NCI-H1694 (cell line): ENCODE data around the gene NRK.
"Not testable (repeated sequence)": the region's sequence is repeated elsewhere in the genome, so short reads cannot be mapped to it uniquely, and the experiment has no call there.

Experiments
- DNase-seq: peaks from one replicate; lab custom pipeline; 2025; lab: John Stamatoyannopoulos, UW

Gene NRK

DNA sequence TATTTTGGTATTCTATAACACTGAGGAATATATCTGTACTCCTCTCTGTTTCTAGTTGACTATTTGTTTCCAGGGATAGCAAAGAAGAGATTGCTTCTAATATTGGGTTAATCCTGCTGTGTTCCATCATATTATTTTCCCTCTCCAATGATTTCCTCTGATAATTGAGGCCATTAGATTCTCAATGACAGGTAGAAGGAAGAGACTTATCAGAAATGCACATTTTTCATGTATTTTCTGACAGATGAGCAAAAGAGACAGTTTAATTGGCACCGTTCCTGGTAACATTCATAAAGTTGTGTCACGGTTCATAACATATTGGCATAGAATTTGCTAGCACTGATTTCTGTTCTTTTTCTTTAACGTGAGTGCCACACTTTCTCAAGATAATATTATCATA lies 58.2 kb downstream of the NRK start:
- DNase-seq = no peak

DNA sequence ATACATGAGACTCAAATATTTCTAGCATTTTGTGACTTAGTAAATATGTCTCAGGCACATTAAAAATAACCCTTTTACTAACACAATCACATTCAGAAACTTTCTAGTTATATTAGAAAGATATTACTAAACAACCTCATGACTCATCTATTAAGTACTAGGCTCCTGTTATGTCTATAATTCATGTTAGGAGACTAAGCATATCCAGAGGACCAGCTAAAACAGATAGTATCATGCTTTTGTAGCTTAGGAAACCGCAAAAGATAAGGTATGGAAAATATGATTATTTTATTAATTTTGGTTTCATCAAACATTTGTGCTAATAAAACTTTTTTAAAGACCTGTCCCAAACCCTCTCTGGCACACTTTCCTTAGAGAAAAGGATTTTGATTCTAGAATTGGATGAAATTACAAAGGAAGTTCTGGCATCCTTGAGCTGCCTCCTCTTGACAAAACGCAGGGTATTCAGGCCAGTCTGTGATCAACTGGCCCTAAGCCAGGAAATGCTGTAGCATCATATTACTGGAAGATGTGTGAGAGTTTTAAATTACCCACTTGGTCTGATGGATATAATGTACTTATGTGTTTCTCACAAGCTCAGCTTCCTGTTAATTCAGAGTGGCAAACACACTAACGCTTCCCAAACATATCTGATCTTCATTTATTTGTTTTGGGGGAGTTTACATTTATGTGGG lies 60.4 kb downstream of the NRK start:
- no peak for DNase-seq

DNA sequence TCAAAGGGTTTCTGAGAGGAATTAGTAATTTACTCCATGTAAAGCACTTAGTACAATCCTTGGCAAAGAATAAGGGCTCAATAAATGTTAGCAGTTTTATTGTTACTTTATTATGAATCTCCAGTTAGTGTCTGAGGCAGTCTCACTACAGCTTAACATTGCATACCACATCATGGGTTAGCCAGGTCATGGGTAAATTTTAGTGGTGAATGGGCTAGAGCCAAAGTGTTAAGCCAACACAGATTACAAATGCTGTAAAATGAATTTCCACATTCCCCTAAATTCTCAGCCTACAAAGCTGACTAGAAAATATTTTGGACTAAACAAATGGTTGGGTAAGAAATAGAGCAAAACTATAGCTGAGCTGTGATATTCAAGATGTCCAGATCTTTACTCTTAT lies 72.4 kb downstream of the NRK start:
- no peak for DNase-seq

DNA sequence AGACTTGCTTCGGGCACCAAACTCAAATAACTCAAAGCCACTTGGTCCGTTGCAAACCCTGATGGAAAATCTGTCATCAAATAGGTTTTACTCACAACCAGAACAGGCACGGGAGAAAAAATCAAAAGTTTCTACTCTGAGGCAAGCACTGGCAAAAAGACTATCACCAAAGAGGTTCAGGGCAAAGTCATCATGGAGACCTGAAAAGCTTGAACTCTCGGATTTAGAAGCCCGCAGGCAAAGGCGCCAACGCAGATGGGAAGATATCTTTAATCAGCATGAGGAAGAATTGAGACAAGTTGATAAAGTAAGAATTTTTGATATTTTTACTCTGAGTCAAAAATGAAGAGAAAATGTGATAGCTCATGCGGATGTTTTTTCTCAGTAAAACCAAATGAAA lies 87.2 kb downstream of the NRK start:
- DNase-seq = no peak

DNA sequence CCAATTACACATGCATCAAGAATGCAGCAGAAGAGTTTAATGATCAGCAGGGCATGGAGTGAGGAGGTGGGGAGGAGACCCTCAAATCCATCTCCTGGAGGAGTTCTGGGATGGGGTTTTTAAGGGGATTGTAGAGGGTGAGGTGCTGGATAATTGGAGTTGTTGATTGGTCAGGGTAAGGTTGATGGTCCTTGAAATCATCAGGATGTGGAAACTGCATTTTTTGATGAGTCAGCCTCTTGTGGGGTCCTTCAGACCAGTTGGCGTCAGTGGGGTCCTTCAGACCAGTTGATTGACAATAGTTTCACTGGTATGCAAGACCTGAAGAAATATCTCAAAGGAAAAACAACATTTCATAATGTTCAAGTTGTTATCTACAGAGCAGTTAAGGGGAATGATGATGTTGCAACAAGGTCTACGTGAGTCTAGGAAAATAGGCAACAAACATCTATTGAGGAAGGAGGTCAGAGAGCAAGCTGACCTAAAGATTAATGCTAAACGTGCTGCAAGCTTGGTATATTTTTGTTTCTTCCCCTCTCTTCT lies 88.3 kb downstream of the NRK start:
- no peak for DNase-seq

DNA sequence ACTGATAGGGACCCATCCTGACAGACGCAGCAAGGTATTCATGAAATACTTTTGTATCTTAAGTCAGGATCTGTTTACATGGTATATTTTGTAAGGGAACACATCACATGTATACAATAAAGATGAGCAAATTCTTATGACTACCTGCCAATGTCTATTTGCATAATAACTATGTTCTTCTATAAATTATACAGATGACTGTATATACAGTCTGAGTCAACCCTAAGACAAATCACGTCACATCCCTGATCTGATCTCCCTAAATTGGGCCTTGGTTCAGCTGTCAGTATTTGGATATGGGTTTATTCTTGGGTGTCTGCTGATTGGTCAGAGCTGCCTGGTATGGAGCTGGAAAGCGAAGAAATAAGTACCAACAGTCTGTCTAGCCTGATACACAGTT lies 122.9 kb downstream of the NRK start:
- DNase-seq = no peak

DNA sequence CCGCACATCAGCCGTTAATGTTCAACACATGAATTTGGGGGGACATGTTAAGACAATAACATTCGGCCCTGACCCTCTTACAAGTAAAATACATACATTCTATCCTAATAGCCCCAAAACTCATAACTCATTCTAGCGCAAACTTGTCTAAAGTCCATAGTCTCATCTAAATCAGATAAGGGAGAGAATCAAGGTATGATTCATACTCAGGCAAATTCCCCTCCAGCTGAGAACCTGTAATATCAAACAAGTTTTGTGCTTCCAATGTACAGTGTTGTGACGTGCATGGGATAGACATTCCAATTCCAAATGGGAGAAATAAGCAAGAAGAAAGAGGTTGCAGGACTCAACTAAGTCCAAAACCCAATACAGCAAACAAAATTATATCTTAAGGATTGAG lies 147.1 kb downstream of the NRK start:
- no peak for DNase-seq

DNA sequence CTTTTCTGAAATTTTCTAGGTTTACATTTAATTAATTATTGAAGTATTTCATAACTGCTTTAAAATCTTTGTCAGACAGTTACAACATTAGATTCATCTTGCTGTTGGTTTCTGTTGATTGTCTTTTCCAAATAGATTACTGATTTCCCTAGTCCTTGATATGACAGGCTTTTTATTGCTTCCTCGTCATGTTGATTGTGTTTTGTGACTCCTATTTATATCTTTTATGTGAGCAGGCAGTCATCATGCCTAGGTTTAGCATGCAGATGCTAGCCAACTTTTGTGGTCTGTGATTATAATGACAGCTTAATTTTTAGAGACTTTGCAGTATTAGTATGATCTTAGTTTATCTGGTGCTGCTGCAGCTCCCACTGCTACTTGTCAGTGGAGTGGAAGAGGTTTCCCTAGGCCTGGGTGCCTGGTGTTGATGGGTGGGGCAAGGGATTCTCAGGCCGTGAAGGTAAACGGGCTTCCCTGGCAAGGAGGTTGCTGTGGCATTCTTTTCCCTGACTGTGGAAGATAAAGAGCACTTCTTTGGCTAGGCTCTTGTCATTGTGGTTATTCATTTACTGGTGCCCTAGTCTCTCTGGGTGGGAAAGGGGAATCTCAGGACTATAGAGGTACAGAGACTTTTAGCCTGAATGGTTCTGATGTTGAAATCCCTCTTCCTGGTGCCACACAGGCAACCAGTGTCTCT lies 150.5 kb downstream of the NRK start:
- DNase-seq = no peak

DNA sequence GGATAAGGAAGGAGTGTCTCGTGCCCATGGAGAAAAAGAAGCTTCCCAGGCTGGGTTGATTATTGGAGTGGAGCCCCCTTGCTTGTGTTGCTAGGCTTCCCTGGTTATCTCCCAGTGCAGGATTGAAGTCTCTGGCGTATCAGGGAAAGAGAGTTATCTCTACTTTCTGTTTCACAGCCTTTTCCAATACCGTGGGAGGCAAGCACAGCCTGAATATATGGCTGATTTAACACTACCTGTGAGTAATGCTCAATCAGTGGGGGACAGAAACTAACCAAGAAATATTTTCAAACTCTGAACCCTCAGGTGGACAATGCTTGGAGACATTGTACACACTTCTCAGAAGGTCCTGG lies 151.0 kb downstream of the NRK start:
- no peak for DNase-seq

DNA sequence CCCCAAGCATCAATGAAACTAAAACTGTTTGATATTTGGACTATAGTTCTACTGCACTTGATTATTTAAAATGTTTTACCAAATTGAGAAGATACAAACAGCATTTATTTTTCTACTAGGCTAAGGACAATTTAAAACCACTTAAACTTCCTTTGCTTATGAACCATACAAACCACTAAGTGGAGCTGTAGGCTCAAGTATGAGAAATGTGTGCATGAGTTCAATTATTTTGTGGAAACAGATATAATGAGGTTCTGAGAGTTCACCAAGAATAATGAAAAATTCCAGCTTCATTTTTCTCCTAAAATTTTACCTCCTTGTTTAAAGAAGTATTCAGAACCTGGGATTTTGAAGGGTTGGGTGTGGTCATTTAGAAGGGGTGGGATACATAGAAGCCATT lies 153.0 kb downstream of the NRK start:
- no peak for DNase-seq

DNA sequence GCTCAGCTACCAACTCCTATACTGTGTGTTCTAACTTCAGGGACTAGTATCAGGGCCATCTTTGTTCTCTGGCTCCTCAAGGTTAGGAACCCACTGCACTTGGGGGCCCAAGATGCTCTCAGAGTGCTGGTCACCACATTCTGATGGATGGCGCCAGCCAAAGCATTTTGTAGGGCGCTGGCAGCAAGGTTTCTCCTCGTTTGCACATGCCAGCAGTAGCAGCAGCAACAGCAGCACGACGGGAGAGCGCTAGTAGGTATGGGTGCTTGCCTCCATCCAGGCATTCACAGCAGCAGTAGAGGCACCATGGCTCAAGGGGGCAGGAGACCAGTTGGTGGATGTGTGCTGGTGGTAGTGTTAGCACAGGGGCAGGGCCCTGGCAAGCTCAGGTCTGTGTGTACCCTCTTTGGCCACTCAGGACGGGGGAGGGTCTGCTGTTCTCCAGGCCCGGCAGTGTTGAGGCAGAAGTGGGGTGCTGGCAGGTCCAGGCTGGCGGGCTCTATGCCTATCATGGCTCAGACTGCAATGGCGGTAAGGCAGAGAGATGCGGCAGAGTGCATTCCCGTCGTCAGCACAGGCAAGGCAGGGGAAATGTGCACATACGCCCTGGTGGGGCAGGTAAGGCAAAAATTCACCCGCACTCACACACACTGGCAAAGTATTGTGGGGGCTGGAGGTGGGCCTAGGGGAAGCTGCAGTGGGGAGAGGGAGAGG lies 159.6 kb downstream of the NRK start:
- no peak for DNase-seq

DNA sequence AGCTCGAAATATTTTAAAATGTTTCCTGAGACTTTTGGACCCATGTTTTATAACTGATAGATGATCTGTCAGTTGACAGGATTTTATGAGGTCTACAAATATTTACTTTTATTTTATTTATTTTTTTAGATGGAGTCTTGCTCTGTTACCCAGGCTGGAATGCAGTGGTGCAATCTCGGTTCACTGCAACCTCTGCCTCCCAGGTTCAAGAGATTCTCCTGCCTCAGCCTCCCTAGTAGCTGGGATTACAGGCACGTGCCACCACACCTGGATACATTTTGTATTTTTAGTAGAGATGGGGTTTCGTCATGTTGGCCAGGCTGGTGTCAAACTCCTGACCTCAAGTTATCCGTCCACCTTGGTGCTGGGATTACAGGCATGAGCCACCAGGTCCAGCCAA lies 166.1 kb downstream of the NRK start:
- DNase-seq = not testable (repeated sequence)

DNA sequence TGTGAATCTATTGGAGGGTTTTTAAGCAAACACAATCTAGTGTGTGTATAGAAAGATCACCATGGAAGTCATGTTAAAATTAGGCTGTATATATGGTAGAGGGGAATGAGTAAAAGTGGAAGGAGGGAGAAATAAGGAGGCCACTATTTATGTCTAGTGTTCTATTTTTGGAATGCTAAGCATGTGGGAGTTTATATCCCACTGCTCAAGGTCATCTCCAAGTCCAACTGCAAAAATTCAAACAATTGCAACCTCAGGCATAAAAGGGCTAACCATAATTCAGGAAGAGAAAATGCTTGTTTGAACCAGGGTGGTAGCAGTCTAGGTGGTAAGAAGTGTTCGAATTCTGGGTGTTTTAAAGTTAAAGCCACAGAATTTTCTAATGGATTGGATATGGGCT lies 177.0 kb downstream of the NRK start:
- no peak for DNase-seq

DNA sequence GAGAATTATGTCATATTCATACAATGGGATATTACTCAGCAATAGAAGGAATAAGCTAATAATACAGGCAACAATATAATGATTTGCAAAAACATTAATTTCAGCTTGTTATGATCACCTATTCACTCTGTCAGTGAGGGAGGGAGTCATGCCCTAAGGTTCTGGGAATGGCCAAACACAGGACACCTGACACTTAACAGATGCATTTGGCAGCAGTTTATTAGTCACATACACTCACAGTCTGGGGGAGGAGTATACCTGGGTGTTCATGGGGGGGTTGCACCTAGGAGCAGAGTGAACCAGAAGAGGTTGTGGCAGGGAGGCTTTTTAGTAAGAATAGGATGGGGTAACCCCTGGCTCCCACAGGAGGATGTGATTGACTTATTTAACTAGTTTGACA lies 177.9 kb downstream of the NRK start:
- DNase-seq = no peak

DNA sequence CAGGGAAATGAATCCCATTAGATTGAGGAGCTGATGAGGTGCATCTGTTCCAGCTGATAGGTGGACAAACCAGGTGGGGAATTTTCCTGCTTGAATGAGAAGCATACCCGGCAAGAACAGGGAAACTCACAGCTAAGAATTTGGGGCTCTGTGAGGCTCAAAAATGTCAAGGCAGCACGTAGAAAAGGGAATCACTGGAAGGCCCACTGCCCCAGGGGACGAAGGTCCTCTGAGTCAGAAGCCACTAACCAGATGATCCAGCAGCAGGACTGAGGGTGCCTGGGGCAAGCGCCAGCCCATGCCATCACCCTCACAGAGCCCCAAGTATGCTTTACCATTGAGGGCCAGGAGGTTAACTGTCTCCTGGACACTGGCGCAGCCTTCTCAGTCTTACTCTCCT lies 178.3 kb downstream of the NRK start:
- DNase-seq = not testable (repeated sequence)

DNA sequence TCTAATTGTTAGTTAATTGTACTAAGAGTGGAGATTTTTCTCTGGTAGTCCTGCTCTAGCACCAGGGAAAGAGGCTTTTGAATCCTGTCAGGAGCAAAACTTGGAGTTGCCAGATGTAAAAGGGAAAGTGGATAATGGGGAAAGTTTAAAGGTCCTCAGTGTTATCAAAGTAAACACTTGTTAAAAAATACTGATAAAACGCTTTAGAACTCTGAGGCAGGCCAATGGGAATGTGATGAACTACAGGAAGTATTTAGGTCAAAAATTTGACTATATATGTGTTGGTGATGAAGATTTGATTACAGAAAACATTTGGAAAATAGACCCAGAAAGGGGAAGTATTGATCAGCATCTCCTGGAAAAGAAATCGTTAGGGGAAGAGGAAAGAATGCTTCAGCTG lies 183.3 kb downstream of the NRK start:
- no peak for DNase-seq

DNA sequence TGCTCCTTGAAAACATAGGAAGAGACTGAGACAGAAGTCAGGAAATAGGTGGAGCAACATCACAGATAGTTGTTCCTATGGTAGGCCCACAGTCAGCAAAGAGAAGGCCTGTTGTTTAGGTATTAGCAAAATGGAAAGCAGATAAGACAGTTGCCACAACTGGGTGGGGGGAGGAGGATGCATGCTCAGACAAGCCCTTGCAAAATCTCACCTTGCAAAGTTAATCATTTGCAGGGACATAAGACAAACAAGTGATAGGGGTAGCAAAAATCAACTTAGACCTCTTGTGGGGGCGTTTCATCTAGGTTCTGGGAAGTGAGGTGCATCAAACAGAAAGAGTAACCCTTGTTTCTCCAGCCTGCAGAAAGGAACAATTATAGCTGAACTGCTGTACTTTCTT lies 185.5 kb downstream of the NRK start:
- DNase-seq = no peak
